Gastrocnemius medialis (tissue), 4 donors: ENCODE results near the gene NTNG1.

ENCODE experiments used
- CTCF ChIP-seq, 5 experiments: fragments of 450-650 bp in 3 of 5; fragments of 200-600 bp in 2 of 5; sonication (generic) in 2 of 5; IDR thresholded peaks in 4 of 5; conservative IDR thresholded peaks in 1 of 5; 1 replicate in 4 of 5; 2 replicates in 1 of 5; pipeline ENCODE4 v1.5.1; 2016 to 2019; ENCODE audit warnings: antibody characterized with exemption in 5 of 5, mild to moderate bottlenecking in 3 of 5, moderate library complexity in 3 of 5
- POLR2A ChIP-seq, 2 donors: fragments of 450-650 bp; IDR thresholded peaks; one replicate each; pipeline ENCODE4 v1.6.1; 2017; ENCODE audit warnings: antibody characterized with exemption in 2 of 2, mild to moderate bottlenecking in 2 of 2, moderate library complexity in 2 of 2

DNA sequence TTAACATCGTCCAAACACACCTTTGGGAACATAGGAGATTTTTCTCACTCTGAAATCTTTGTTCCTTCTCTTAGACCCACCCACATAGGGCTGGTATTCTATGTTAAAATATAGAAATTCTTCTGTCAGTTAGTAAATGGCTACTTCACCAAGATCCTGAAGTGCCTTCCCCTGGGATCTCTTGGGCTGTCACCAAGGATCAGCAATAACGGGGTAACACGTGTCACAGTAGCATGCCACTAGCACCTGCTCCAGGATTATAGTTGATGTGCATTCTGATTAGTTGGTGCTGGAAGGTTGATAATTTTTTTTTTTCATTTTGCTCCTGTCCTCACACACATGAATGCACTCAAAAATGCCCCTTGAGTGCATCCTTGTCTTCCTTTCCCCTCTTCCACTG, 298.7 kb downstream of the NTNG1 start:
- TF ChIP-seq CTCF (IDR thresholded peaks at IDR 0.05 in 4 of 5, conservative IDR thresholded peaks at IDR 0.05 in 1 of 5): no peak
- no peak for TF ChIP-seq POLR2A (IDR thresholded peaks at IDR 0.05)
